ENCODE results near the gene SHC2.
"Not testable (repeated sequence)": the region's sequence is repeated elsewhere in the genome, so short reads cannot be mapped to it uniquely, and the experiment has no call there.

Gene SHC2

GRCh38 chr19:447816-448560 is 12.8 kb downstream of the SHC2 start:
- no peak for DNase-seq (ENCODE audit: low read depth in 2 of 3, low spot score in 2 of 3)

- DNase-seq (ENCODE audit: low read depth in 2 of 3, low spot score in 2 of 3), result no peak
Measured at GRCh38 chr19:447064-447426, 13.8 kb downstream of the SHC2 start.

GRCh38 chr19:444677-445210 is 16.1 kb downstream of the SHC2 start:
- no peak for DNase-seq (ENCODE audit: low read depth in 2 of 3, low spot score in 2 of 3)

GRCh38 chr19:443005-443404 is 17.8 kb downstream of the SHC2 start:
- DNase-seq (ENCODE audit: low read depth in 2 of 3, low spot score in 2 of 3), result no peak

- no peak for DNase-seq (ENCODE audit: low read depth in 2 of 3, low spot score in 2 of 3)
Measured at GRCh38 chr19:442085-442484, 18.7 kb downstream of the SHC2 start.

GRCh38 chr19:441213-441836 is 19.5 kb downstream of the SHC2 start:
- no peak for DNase-seq (ENCODE audit: low read depth in 2 of 3, low spot score in 2 of 3)

GRCh38 chr19:440391-441212 is 20.2 kb downstream of the SHC2 start:
- no peak for DNase-seq (ENCODE audit: low read depth in 2 of 3, low spot score in 2 of 3)

GRCh38 chr19:439167-439900 is 21.5 kb downstream of the SHC2 start:
- no peak for DNase-seq (ENCODE audit: low read depth in 2 of 3, low spot score in 2 of 3)

- DNase-seq (ENCODE audit: low read depth in 2 of 3, low spot score in 2 of 3), result no peak
Measured at GRCh38 chr19:438416-438958, 22.3 kb downstream of the SHC2 start.

- no peak for DNase-seq (ENCODE audit: low read depth in 2 of 3, low spot score in 2 of 3)
Measured at GRCh38 chr19:437041-437440, 23.8 kb downstream of the SHC2 start.

GRCh38 chr19:436413-436950 is 24.4 kb downstream of the SHC2 start:
- DNase-seq (ENCODE audit: low read depth in 2 of 3, low spot score in 2 of 3), result no peak

GRCh38 chr19:435707-436412 is 25.0 kb downstream of the SHC2 start:
- no peak for DNase-seq (ENCODE audit: low read depth in 2 of 3, low spot score in 2 of 3)

GRCh38 chr19:435056-435706 is 25.7 kb downstream of the SHC2 start:
- no peak for DNase-seq (ENCODE audit: low read depth in 2 of 3, low spot score in 2 of 3)

- no peak for DNase-seq (ENCODE audit: low read depth in 2 of 3, low spot score in 2 of 3)
Measured at GRCh38 chr19:434152-434960, 26.5 kb downstream of the SHC2 start.

GRCh38 chr19:430701-431100 is 30.1 kb downstream of the SHC2 start:
- DNase-seq (ENCODE audit: low read depth in 2 of 3, low spot score in 2 of 3), result no peak

GRCh38 chr19:428149-428548 is 32.7 kb downstream of the SHC2 start:
- no peak for DNase-seq (ENCODE audit: low read depth in 2 of 3, low spot score in 2 of 3)

GRCh38 chr19:427675-428074 is 33.2 kb downstream of the SHC2 start:
- DNase-seq (ENCODE audit: low read depth in 2 of 3, low spot score in 2 of 3), result not testable (repeated sequence)

- DNase-seq (ENCODE audit: low read depth in 2 of 3, low spot score in 2 of 3), result no peak
Measured at GRCh38 chr19:426725-427445, 33.9 kb downstream of the SHC2 start.
